OCI-LY1 (cell line): ENCODE measurements around the gene SFI1.

ENCODE experiments used
- H2AFZ ChIP-seq: fragments of 200-600 bp; sonication (generic), shearing (Covaris generic); 2 replicates; pipeline ENCODE4 v1.6.0; 2014; ENCODE audit warnings: antibody characterized with exemption, mild to moderate bottlenecking, low read length
- H3F3A ChIP-seq: fragments of 200-600 bp; sonication (generic), shearing (Covaris generic); 2 replicates; pipeline ENCODE4 v1.6.0; 2014; ENCODE audit warnings: mild to moderate bottlenecking, antibody characterized with exemption, low read length, moderate library complexity; ENCODE audit not compliant: insufficient read depth
- H3K27ac ChIP-seq: fragments of 200-600 bp; sonication (generic); 2 replicates; pipeline ENCODE4 v1.5.1; 2014; ENCODE audit warnings: low read length, mixed run types, mild to moderate bottlenecking, low read depth; ENCODE audit not compliant: poor library complexity, severe bottlenecking
- H3K27me3 ChIP-seq: fragments of 200-600 bp; sonication (generic); 2 replicates; pipeline ENCODE4 v1.6.0; 2014; ENCODE audit warnings: antibody characterized with exemption, mild to moderate bottlenecking, low read length, moderate library complexity; ENCODE audit not compliant: insufficient read depth
- H3K36me3 ChIP-seq: fragments of 200-600 bp; sonication (generic); 2 replicates; pipeline ENCODE4 v1.6.1; 2014; ENCODE audit warnings: mild to moderate bottlenecking, antibody characterized with exemption, low read length, moderate library complexity, mixed read lengths; ENCODE audit not compliant: insufficient read depth
- H3K4me1 ChIP-seq: fragments of 200-600 bp; sonication (generic); 2 replicates; pipeline ENCODE4 v1.5.1; 2014; ENCODE audit warnings: mild to moderate bottlenecking, low read length, moderate library complexity; ENCODE audit not compliant: insufficient read depth, severe bottlenecking
- H3K4me2 ChIP-seq: fragments of 200-600 bp; sonication (generic), shearing (Covaris generic); 2 replicates; pipeline ENCODE4 v1.6.1; 2014; ENCODE audit warnings: low read length
- H3K4me3 ChIP-seq: fragments of 200-600 bp; sonication (generic); 2 replicates; pipeline ENCODE4 v1.5.1; 2014; ENCODE audit warnings: low read length, low read depth, mild to moderate bottlenecking, mixed read lengths; ENCODE audit not compliant: poor library complexity, severe bottlenecking
- H3K79me2 ChIP-seq: fragments of 200-600 bp; shearing (Covaris generic); 2 replicates; pipeline ENCODE4 v1.6.1; 2016; ENCODE audit warnings: mixed run types, low read length, mixed read lengths; ENCODE audit not compliant: insufficient read depth
- H3K9ac ChIP-seq: fragments of 200-600 bp; sonication (generic), shearing (Covaris generic); 2 replicates; pipeline ENCODE4 v1.6.1; 2014; ENCODE audit warnings: mild to moderate bottlenecking, low read length, mixed read lengths
- H3K9me2 ChIP-seq: fragments of 200-600 bp; sonication (generic), shearing (Covaris generic); 2 replicates; pipeline ENCODE4 v1.6.1; 2014; ENCODE audit warnings: low read depth, mild to moderate bottlenecking, low read length, mixed read lengths
- H3K9me3 ChIP-seq: fragments of 200-600 bp; shearing (Covaris generic); 2 replicates; pipeline ENCODE4 v1.6.1; 2014; ENCODE audit warnings: low read length, mixed read lengths
- H4K20me1 ChIP-seq: fragments of 200-600 bp; sonication (generic), shearing (Covaris generic); 2 replicates; pipeline ENCODE4 v1.6.0; 2016; ENCODE audit warnings: mild to moderate bottlenecking, low read length; ENCODE audit not compliant: insufficient read depth
- EZH2 ChIP-seq: fragments of 200-600 bp; sonication (generic), shearing (Covaris generic); IDR thresholded peaks from 2 replicates; pipeline ENCODE4 v1.8.0; 2017; ENCODE audit warnings: borderline replicate concordance, mixed run types, mild to moderate bottlenecking, antibody characterized with exemption, low read length, moderate library complexity, mixed read lengths
- TF ChIP-seq, protein P1 (sequence below): fragments of 200-600 bp; sonication (generic), shearing (Covaris generic); IDR thresholded peaks from 2 replicates; pipeline ENCODE4 v1.5.1; 2017; ENCODE audit warnings: mild to moderate bottlenecking, antibody characterized with exemption, low read length, moderate library complexity, mixed read lengths

The SFI1 gene

DNA sequence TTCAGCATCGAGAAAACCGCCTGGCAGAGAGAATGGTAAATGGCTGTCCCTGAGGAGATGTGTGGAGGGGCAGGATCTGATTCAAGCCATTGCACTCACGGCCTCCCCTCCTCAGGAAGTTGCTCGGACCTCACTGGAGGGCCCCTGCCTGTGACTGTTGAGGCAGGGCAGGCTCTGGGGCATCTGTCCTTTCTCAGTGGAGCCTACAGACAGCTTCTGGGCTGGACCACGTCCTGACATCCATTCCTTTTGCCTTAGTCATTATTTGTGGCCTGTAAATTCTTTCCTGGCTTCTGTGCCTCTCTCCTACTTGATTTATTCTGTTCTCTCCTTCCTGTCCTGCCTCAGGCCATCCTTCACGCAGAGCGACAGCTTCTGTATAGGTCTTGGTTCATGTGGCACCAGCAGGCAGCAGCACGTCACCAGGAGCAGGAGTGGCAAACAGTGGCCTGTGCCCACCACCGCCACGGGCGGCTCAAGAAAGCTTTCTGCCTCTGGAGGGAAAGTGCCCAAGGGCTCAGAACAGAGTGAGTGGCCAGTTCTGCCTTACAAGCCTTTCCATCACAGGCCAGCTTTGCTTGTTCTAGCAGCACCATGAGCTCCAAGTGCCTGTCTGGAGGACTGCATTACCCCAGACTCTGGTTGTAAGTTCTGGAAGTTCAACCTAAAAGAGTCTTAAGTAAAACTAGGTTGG is 106.1 kb downstream of the SFI1 start:
- peaks cover 42% of the 10 kb centered on the region for H3K36me3 ChIP-seq
- no peak overlapping the region for H3K27ac ChIP-seq
- no peak for TF ChIP-seq EZH2
- TF ChIP-seq, protein P1, sequence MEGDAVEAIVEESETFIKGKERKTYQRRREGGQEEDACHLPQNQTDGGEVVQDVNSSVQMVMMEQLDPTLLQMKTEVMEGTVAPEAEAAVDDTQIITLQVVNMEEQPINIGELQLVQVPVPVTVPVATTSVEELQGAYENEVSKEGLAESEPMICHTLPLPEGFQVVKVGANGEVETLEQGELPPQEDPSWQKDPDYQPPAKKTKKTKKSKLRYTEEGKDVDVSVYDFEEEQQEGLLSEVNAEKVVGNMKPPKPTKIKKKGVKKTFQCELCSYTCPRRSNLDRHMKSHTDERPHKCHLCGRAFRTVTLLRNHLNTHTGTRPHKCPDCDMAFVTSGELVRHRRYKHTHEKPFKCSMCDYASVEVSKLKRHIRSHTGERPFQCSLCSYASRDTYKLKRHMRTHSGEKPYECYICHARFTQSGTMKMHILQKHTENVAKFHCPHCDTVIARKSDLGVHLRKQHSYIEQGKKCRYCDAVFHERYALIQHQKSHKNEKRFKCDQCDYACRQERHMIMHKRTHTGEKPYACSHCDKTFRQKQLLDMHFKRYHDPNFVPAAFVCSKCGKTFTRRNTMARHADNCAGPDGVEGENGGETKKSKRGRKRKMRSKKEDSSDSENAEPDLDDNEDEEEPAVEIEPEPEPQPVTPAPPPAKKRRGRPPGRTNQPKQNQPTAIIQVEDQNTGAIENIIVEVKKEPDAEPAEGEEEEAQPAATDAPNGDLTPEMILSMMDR, result no peak
- H3K4me1 ChIP-seq, result no peaks in the 10 kb centered on the region
- H4K20me1 ChIP-seq, result no peaks in the 10 kb centered on the region
- H3K4me2 ChIP-seq, result no peak overlapping the region
- H3K27me3 ChIP-seq, result no peaks in the 10 kb centered on the region
- H3K9ac ChIP-seq, result no peak overlapping the region
- no peaks in the 10 kb centered on the region for H3K79me2 ChIP-seq
- no peaks in the 10 kb centered on the region for H3F3A ChIP-seq
- no peaks in the 10 kb centered on the region for H3K9me3 ChIP-seq
- no peak overlapping the region for H2AFZ ChIP-seq
- H3K4me3 ChIP-seq, result no peak overlapping the region
- no peaks in the 10 kb centered on the region for H3K9me2 ChIP-seq

DNA sequence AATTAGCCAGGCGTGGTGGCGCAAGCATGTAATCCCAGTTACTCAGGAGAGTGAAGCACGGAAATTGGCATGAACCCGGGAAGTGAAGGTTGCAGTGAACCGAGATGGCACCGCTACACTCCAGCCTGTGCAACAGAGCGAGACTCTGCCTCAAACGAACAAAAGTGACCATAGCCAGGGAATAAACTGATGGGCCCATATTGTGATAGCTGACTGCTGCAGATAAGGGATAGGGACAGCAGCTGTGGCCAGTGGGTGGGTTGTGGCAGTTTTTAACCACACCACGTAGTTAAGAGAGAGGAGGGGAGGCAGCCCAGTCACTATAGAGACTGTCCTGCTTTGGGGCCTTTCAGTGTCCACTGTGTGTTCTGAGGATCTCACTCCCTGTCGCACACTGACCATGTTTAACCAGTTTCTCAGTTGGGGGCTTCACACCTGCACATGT is 106.8 kb downstream of the SFI1 start:
- Histone ChIP-seq H3K9me3 (no peaks in the 10 kb centered on the region), H4K20me1 (no peaks in the 10 kb centered on the region), H3K9me2 (no peaks in the 10 kb centered on the region), H3K9ac (no peak overlapping the region), H2AFZ (no peak overlapping the region), H3K4me3 (no peak overlapping the region), H3F3A (no peaks in the 10 kb centered on the region), H3K4me2 (no peak overlapping the region), H3K27ac (no peak overlapping the region), H3K36me3 (peaks cover 47% of the 10 kb centered on the region), H3K4me1 (no peaks in the 10 kb centered on the region), H3K27me3 (no peaks in the 10 kb centered on the region), H3K79me2 (no peaks in the 10 kb centered on the region)
- TF ChIP-seq, protein P1, result no peak
- no peak for TF ChIP-seq EZH2

DNA sequence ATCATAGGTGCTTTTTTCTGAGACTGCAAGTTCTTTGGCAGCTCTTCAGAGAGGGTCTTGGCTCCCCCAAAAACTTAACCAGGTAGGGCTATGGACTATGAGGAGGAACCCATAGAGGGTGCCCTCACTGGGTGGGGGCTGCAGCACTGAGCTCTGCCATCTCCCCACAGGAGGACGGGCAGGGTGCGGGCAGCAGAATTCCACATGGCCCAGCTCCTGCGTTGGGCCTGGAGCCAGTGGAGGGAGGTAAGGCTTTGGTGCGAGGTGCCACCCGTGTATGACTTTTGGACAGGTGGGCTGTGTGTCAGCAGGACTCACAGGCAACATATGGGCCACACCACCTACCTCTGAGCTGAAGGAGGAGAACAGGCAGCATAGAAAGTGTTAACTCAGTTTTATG is 107.2 kb downstream of the SFI1 start:
- TF ChIP-seq, protein P1, result no peak
- TF ChIP-seq EZH2, result no peak
- H3K4me1 ChIP-seq, result no peaks in the 10 kb centered on the region
- no peaks in the 10 kb centered on the region for H4K20me1 ChIP-seq
- H3K4me3 ChIP-seq, result no peak overlapping the region
- no peak overlapping the region for H3K27ac ChIP-seq
- no peaks in the 10 kb centered on the region for H3K9me2 ChIP-seq
- no peak overlapping the region for H2AFZ ChIP-seq
- H3K9ac ChIP-seq, result no peak overlapping the region
- H3F3A ChIP-seq, result no peaks in the 10 kb centered on the region
- no peaks in the 10 kb centered on the region for H3K9me3 ChIP-seq
- peaks cover 51% of the 10 kb centered on the region for H3K36me3 ChIP-seq
- no peaks in the 10 kb centered on the region for H3K79me2 ChIP-seq
- H3K27me3 ChIP-seq, result no peaks in the 10 kb centered on the region
- no peak overlapping the region for H3K4me2 ChIP-seq
